Measurements from ENCODE around the gene EIF2AK3.

EIF2AK3 gene

DNA sequence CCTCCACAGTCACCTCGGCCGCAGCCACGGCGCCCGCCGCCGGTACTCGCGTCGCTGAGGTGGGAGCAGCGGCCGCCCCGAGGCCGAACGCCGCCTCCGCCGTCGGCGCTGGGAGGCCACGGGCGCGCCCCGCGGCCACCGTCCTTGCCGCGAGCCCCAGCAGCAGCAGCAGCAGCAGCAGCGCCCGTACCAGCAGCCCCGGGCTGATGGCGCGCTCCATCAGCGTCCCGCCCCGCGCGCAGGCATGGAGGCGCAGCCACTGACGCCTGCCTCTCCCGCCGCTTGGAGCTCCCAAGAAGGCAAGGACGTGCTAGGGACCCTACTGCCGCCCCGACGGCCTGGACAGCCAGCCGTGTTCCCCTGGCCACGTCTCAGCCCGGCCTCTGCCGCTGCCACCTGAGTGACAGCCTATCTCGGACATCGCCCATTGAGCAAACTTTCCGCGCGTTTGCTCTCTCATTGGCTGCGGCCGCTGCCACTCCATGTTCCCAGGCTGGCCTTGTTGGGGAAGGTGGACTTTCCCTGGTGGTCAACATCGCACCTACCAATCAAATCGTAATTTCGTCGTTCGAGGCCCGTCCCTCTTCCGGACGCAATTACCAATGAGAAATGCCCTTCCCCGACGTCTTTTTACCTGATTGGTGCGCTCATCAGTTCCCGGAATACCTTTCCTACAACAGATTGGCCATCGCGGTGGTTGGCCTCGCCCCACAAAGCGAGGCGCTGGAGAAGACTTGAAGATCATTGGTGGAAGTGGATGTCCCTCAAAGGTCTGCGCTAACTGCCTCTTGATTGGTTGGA lies at the start of gene EIF2AK3:
Gene EIF2AK3, minus strand, starts transcription at position 410 of the 801 bp plus-strand sequence. Its CDS starts 190 bp downstream, at position 220.
- TF ChIP-seq EZH2 (IDR thresholded peaks at IDR 0.05; ENCODE audit: borderline replicate concordance, low read depth, low read length, severe bottlenecking), result no peak
- no peak for TF ChIP-seq CTCF (IDR thresholded peaks at IDR 0.05; ENCODE audit: borderline replicate concordance, extremely low read depth, low read length, poor library complexity, severe bottlenecking)
- Histone ChIP-seq H3K4me2 (ENCODE audit: insufficient read depth, low read length) (peak within 1 kb of the TSS; percentile 87), H3K79me2 (ENCODE audit: insufficient read depth, low read length) (peaks cover 47% of the 10 kb centered on the region), H3K36me3 (ENCODE audit: insufficient read depth, low read length) (peaks cover 9% of the 10 kb centered on the region; the same call in 1 of the 2 replicates), H3K4me1 (ENCODE audit: insufficient read depth, low read length) (peaks cover 35% of the 10 kb centered on the region), H3K9ac (ENCODE audit: low read depth, low read length) (peak within 1 kb of the TSS; percentile 81), H2AFZ (ENCODE audit: low read depth, low read length) (peak within 1 kb of the TSS; percentile 95), H3K27ac (ENCODE audit: low read length) (peak within 1 kb of the TSS; percentile 93), H3K4me3 (ENCODE audit: low read depth in 1 of 2, low read length in 2 of 2) (peak within 1 kb of the TSS; percentile 54 to 82), H3K9me3 (ENCODE audit: insufficient read depth, low read length, severe bottlenecking) (no peaks in the 10 kb centered on the region), H4K20me1 (ENCODE audit: insufficient read depth, low read length) (peaks cover 26% of the 10 kb centered on the region), H3K27me3 (ENCODE audit: insufficient read depth, low read length, poor library complexity) (no peaks in the 10 kb centered on the region)
- DNase-seq, result peak; percentile 98
- ATAC-seq (ENCODE audit: insufficient read depth, low read depth), result peak; percentile 91

- Histone ChIP-seq H3K4me3 (ENCODE audit: low read depth in 1 of 2, low read length in 2 of 2) (no peak overlapping the region), H3K27me3 (ENCODE audit: insufficient read depth, low read length, poor library complexity) (peaks cover 3% of the 10 kb centered on the region), H3K4me1 (ENCODE audit: insufficient read depth, low read length) (no peaks in the 10 kb centered on the region), H4K20me1 (ENCODE audit: insufficient read depth, low read length) (no peaks in the 10 kb centered on the region), H2AFZ (ENCODE audit: low read depth, low read length) (no peak overlapping the region), H3K4me2 (ENCODE audit: insufficient read depth, low read length) (no peak overlapping the region), H3K27ac (ENCODE audit: low read length) (no peak overlapping the region), H3K9ac (ENCODE audit: low read depth, low read length) (no peak overlapping the region), H3K79me2 (ENCODE audit: insufficient read depth, low read length) (no peaks in the 10 kb centered on the region), H3K9me3 (ENCODE audit: insufficient read depth, low read length, severe bottlenecking) (no peaks in the 10 kb centered on the region), H3K36me3 (ENCODE audit: insufficient read depth, low read length) (no peaks in the 10 kb centered on the region)
- DNase-seq (no peak), ATAC-seq (ENCODE audit: insufficient read depth, low read depth) (no peak)
- TF ChIP-seq CTCF (IDR thresholded peaks at IDR 0.05; ENCODE audit: borderline replicate concordance, extremely low read depth, low read length, poor library complexity, severe bottlenecking) (no peak), EZH2 (IDR thresholded peaks at IDR 0.05; ENCODE audit: borderline replicate concordance, low read depth, low read length, severe bottlenecking) (no peak)
These were observed 46.1 kb upstream of the EIF2AK3 start for GRCh38 chr2:88673363-88673762.

DNA sequence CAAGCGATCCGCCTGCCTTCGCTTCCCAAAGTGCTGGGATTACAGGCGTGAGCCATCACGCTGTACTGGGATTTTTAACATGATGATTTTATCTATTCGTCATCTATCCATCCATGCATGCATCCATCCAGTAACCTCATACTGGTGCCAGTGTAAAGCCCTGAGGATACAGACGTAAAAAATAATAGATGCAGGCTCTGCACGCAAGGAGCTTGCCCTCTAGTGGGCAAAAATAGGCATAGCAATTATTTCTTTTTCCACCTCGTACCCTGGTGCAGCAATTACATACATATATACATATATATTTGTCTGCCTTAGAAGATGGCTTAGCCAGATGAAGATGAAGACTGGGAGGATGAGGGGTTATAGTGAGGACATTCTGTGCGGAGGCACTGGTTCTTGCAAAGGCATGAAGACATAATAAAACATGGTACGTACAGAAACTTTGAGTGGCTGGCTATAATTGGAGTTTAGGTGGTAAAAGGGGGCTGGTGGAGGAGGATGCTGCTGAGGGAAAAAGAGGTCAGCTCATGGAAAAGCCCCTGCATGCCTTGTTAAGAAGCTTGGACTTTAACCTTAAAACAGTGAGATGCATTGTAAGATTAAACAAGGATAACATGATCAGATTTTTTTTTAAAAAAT lies 44.6 kb upstream of the EIF2AK3 start:
- H4K20me1 ChIP-seq (ENCODE audit: insufficient read depth, low read length), result no peaks in the 10 kb centered on the region
- H3K79me2 ChIP-seq (ENCODE audit: insufficient read depth, low read length), result no peaks in the 10 kb centered on the region
- DNase-seq (peak; percentile 13), ATAC-seq (ENCODE audit: insufficient read depth, low read depth) (peak; percentile 86)
- H3K27me3 ChIP-seq (ENCODE audit: insufficient read depth, low read length, poor library complexity), result peaks cover 3% of the 10 kb centered on the region
- no peak overlapping the region for H3K4me3 ChIP-seq (ENCODE audit: low read depth in 1 of 2, low read length in 2 of 2)
- H3K36me3 ChIP-seq (ENCODE audit: insufficient read depth, low read length), result no peaks in the 10 kb centered on the region
- no peaks in the 10 kb centered on the region for H3K9me3 ChIP-seq (ENCODE audit: insufficient read depth, low read length, severe bottlenecking)
- no peak overlapping the region for H3K9ac ChIP-seq (ENCODE audit: low read depth, low read length)
- no peak overlapping the region for H3K27ac ChIP-seq (ENCODE audit: low read length)
- H3K4me2 ChIP-seq (ENCODE audit: insufficient read depth, low read length), result no peak overlapping the region
- no peaks in the 10 kb centered on the region for H3K4me1 ChIP-seq (ENCODE audit: insufficient read depth, low read length)
- H2AFZ ChIP-seq (ENCODE audit: low read depth, low read length), result no peak overlapping the region
- TF ChIP-seq CTCF (IDR thresholded peaks at IDR 0.05; ENCODE audit: borderline replicate concordance, extremely low read depth, low read length, poor library complexity, severe bottlenecking) (peak; percentile 90), EZH2 (IDR thresholded peaks at IDR 0.05; ENCODE audit: borderline replicate concordance, low read depth, low read length, severe bottlenecking) (no peak)
